Brain pericyte (primary cell): ENCODE measurements around the gene RPS14.
A peak's percentile ranks its signal among the peaks of the same experiment; 100 is the strongest.
"Not testable (repeated sequence)": the region's sequence is repeated elsewhere in the genome, so short reads cannot be mapped to it uniquely, and the experiment has no call there.

Experiments used
- DNase-seq: peaks from one replicate; pipeline ENCODE4 v3.0.0-alpha.2; 2012; ENCODE audit warnings: low read depth, low spot score

Gene RPS14

DNA sequence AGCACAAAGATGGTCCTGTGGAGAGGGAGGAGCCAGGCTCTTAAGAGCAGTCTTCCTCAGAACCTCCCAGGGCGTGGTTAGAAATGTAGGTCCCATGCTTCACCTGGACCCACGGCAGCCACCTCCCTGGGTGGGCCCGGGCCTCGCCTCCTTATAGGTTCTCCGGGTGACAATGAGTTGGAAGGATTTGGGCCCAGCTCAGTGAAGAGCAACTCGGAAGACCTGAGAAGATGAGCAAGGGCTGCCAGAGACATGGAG lies 32.1 kb upstream of the RPS14 start:
- DNase-seq, result no peak

GRCh38 chr5:150479416-150479815 lies 29.9 kb upstream of the RPS14 start:
- no peak for DNase-seq

- DNase-seq, result not testable (repeated sequence)
These were observed 27.0 kb upstream of the RPS14 start for GRCh38 chr5:150476568-150476967.

DNA sequence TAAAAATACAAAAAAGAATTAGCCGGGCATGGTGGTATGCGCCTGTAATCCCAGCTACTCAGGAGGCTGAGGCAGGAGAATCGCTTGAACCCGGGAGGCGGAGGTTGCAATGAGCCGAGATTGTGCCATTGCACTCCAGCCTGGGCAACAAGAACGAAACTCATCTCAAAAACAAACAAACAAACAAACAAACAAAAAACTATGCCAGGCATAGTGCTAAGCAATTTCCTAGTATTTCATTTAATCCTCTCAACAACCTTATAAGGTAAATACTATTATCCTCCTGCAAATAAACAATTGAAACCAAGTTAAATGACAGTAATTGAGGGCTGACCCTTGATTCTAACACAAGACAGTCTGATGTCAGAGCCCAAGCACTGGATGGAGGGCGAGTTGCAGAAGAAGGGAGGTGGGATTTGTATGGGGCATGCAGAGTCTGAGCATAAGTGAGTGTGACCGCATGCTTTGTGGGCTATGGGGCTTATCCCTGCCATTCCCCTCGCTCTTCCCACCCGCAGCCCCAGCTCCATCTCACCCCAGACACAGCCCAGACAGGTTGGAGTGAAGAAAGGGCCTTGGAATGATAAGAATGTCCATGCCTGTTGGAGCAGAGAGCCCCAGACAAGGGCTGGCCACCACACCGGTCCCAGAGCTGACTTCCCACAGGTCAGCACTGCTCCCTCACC lies 24.3 kb upstream of the RPS14 start:
- no peak for DNase-seq

DNA sequence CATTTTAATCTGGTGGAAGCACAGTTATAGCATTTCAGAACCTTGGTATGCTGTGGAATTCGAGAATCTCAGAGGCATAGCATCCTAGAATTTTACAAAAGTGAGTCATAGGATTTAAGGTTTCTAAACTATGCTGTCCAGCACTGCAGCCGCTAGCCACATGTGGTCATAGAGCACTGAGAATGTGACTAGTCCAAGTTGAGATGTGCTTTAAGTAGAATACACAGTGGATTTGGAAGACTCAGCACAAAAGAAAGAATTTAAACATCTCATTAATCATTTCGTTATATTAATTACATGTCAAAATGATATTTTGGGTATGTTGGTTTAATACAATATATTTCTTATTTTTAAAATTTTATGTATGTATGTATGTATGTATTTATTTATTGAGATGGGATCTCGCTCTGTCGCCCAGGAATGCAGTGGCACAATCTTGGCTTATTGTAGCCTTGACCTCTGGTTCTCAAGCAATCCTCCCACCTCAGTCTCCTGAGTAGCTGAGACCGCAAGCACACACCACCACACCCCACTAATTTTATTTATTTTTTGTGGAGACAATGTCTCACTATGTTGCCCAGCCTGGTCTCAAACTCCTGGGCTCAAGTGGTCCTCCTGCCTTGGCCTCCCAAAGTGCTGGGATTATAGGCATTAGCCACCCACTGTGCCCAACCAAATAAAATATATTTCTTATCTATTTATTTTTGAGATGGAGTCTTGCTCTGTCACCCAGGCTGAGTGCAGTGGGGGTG lies 20.4 kb upstream of the RPS14 start:
- DNase-seq, result peak; percentile 40

GRCh38 chr5:150468206-150468605 lies 18.7 kb upstream of the RPS14 start:
- DNase-seq, result no peak

- no peak for DNase-seq
These were observed 16.4 kb upstream of the RPS14 start for GRCh38 chr5:150465927-150466326.

DNA sequence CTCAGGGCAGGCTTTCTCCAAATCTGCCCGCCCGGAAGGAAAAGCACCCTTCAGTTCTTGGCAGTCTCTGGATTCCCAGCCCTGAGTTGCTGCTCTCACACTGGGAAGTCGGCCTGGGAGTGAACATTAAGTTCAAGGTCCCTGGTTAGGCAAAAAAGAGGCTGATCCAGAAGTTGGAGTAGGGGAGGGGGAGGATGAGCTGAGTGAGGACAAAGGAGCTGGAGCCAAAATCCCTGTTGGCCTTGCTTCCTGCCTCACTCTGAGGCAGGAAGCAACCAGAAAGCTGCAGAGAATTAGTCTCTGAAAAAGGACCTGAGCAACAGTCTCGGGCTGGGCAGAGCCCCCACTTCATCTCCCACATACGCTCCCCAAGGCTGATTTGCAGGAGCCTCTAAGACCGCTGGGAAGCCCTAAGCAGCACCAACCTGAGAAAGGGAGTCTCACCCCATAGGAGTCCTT lies 15.0 kb upstream of the RPS14 start:
- no peak for DNase-seq

GRCh38 chr5:150461231-150461630 lies 11.7 kb upstream of the RPS14 start:
- no peak for DNase-seq

DNA sequence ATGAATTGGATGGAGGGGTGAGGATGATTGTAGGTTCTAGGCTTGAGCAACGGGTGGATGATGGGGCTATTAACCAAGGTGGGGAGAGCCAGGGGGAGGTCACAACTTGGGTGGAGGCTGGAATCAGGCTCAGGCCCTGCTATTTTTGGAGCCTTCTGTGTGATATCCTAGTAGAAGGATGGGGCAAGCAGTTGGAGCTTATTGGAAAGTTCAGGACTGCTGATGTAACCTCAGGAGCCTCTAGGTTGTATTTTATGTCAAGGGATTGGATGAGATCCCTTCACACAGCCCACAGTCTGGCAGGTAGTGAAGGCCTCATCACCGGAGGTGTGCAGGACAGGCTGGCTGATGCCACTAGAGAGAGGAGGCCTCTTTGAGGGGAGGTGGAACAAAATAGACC lies 11.2 kb upstream of the RPS14 start:
- no peak for DNase-seq

- DNase-seq, result no peak
These were observed 9.4 kb upstream of the RPS14 start for GRCh38 chr5:150458802-150459557.

DNA sequence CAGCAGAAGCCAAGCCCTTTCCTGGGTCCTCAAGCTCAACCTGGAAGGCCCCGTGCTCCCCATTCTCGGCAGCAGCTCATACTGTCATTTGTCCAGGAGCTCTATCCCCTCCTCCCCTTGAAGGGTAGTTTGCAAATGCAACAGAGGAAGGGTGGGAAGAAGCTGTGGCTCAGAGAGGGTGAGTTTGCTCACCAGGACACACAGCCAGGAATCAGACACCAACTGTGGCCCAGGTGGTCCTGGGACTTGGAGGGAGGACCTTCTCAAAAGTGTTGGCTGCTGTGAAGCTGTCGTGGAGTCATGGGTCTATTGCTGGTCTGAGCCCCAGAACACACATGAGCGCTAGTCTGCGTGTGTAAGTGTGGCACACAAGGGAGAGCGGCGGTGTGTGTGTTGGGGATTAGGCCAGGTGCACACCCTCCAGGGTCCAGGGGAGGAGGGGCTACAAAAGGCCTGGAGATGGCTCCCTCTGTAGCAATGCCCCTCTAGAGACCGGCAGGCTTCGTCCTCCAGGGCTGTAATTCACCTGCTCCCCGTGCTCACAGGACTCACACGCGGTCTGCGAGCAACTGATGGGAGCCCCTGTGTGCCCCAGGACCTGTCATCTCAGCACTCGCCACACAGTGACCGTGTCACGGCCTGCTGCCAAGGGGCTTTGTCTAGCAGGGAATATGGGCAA lies 8.2 kb upstream of the RPS14 start:
- no peak for DNase-seq

- DNase-seq, result no peak
These were observed 7.6 kb upstream of the RPS14 start for GRCh38 chr5:150457121-150457520.

- no peak for DNase-seq
These were observed 5.1 kb upstream of the RPS14 start for GRCh38 chr5:150454492-150455229.

DNA sequence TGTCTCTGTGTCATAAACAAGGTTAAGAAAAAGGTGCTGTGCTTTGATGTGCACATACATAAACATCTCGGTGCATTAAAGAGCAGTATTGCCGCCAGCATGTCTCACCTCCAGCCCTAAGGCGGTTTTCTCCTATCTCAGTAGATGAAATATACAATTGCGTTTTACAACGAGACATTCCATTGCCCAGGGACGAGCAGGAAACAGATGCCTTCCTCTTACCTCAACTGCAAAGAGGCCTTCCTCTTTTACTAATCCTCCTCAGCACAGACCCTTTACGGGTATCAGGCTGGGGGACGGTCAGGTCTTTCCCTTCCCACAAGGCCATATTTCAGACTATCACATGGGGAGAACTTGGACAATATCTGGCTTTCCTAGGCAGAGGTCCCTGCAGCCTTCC lies 4.5 kb upstream of the RPS14 start:
- not testable (repeated sequence) for DNase-seq

GRCh38 chr5:150452914-150453313 lies 3.4 kb upstream of the RPS14 start:
- DNase-seq, result no peak

- DNase-seq, result no peak
These were observed 2.1 kb upstream of the RPS14 start for GRCh38 chr5:150451594-150451993.

DNA sequence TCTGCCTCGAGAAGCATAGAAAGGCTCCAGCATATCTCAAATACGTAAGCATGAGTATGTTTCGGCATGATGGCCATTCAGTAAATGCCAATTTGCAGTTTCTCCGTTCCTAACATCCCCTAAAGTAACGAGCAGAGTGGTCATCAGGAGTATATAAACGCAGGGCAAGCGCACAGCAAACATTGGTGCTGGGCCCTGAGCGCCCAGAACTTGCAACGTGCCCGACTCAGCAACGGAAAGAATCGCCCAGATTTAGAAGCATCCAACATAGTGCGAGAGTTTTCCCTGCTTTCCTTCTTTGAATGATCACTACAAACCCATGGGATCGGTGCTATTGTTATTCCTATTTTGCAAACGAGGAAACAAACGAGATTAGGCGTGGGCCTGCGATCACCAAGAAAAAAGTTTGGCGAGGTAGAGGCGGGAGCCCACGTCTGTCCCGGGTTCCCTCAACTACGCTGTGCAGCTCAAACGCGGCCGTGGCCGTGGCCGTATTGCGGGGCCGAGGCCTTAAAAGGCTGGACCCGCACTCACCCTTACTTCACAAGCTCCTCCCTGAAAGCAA lies 505 bp downstream of the RPS14 start:
- no peak for DNase-seq

GRCh38 chr5:150448334-150448733 lies 1.2 kb downstream of the RPS14 start:
- no peak for DNase-seq

GRCh38 chr5:150447188-150447587 lies 2.4 kb downstream of the RPS14 start:
- no peak for DNase-seq

GRCh38 chr5:150446583-150446982 lies 3.0 kb downstream of the RPS14 start:
- no peak for DNase-seq
